Trophoblast cell (in vitro differentiated cells and primary cell): ENCODE results near the gene RAPGEF2.

Source experiments
- DNase-seq, 2 donors: peaks; one replicate each; pipeline ENCODE4 v3.0.0-alpha.2; 2016
- H2AFZ ChIP-seq: 2 replicates; pipeline ENCODE4 v1.6.1; 2013; ENCODE audit warnings: low read length, moderate library complexity, mild to moderate bottlenecking; ENCODE audit not compliant: insufficient read depth, poor library complexity
- H2AK5ac ChIP-seq: 2 replicates; pipeline ENCODE4 v1.6.1; 2013; ENCODE audit warnings: mild to moderate bottlenecking, low read length
- H2BK120ac ChIP-seq: 2 replicates; pipeline ENCODE4 v1.6.1; 2013; ENCODE audit warnings: low read length, mild to moderate bottlenecking, moderate library complexity; ENCODE audit not compliant: insufficient read depth, poor library complexity
- H2BK12ac ChIP-seq: 2 replicates; pipeline ENCODE4 v1.6.1; 2013; ENCODE audit warnings: mild to moderate bottlenecking, low read length, moderate library complexity
- H2BK5ac ChIP-seq: 2 replicates; pipeline ENCODE4 v1.6.1; 2013; ENCODE audit warnings: low read length, low read depth, moderate library complexity, mild to moderate bottlenecking; ENCODE audit not compliant: poor library complexity
- H3K14ac ChIP-seq: 2 replicates; pipeline ENCODE4 v1.6.1; 2013; ENCODE audit warnings: mild to moderate bottlenecking, low read length
- H3K18ac ChIP-seq: 2 replicates; pipeline ENCODE4 v1.6.1; 2013; ENCODE audit warnings: mild to moderate bottlenecking, low read length
- H3K23ac ChIP-seq: 2 replicates; pipeline ENCODE4 v1.6.1; 2013; ENCODE audit warnings: low read length
- H3K27ac ChIP-seq: 2 replicates; pipeline ENCODE4 v1.5.1; 2013; ENCODE audit warnings: low read depth, mild to moderate bottlenecking, inconsistent platforms, low read length, moderate library complexity
- H3K27me3 ChIP-seq: 2 replicates; pipeline ENCODE4 v1.6.1; 2013; ENCODE audit warnings: inconsistent platforms, mild to moderate bottlenecking, low read length, moderate library complexity; ENCODE audit not compliant: insufficient read depth
- H3K36me3 ChIP-seq, 2 experiments: 1 replicate in 1 of 2; 2 replicates in 1 of 2; pipeline ENCODE4 v1.6.1; 2013; ENCODE audit warnings: low read length in 2 of 2, mild to moderate bottlenecking in 2 of 2, moderate library complexity in 1 of 2; ENCODE audit not compliant: insufficient read depth in 2 of 2, control insufficient read depth in 1 of 2
- H3K4ac ChIP-seq: 2 replicates; pipeline ENCODE4 v1.6.1; 2013; ENCODE audit warnings: low read depth, mild to moderate bottlenecking, low read length, moderate library complexity
- H3K4me1 ChIP-seq, 2 experiments: 1 replicate in 1 of 2; 2 replicates in 1 of 2; pipeline ENCODE4 v1.6.1; 2013; ENCODE audit warnings: low read length in 2 of 2, mild to moderate bottlenecking in 2 of 2, moderate library complexity in 1 of 2; ENCODE audit not compliant: insufficient read depth in 2 of 2, control insufficient read depth in 1 of 2
- H3K4me2 ChIP-seq: 2 replicates; pipeline ENCODE4 v1.6.1; 2013; ENCODE audit warnings: inconsistent platforms, mild to moderate bottlenecking, low read length, moderate library complexity
- H3K4me3 ChIP-seq: 2 replicates; pipeline ENCODE4 v1.5.1; 2013; ENCODE audit warnings: mild to moderate bottlenecking, low read depth, low read length, inconsistent platforms
- H3K79me1 ChIP-seq: one replicate; pipeline ENCODE4 v1.6.1; 2013; ENCODE audit warnings: low read length
- H3K79me2 ChIP-seq: 2 replicates; pipeline ENCODE4 v1.6.1; 2013; ENCODE audit warnings: low read length, mild to moderate bottlenecking; ENCODE audit not compliant: control insufficient read depth, insufficient read depth, poor library complexity
- H3K9ac ChIP-seq: 2 replicates; pipeline ENCODE4 v1.6.1; 2013; ENCODE audit warnings: mild to moderate bottlenecking, low read length
- H3K9me3 ChIP-seq: 2 replicates; pipeline ENCODE4 v1.6.1; 2013; ENCODE audit warnings: low read depth, mild to moderate bottlenecking, control low read depth, inconsistent platforms, low read length; ENCODE audit not compliant: insufficient read depth
- H4K12ac ChIP-seq: 2 replicates; pipeline ENCODE4 v1.6.1; 2013; ENCODE audit warnings: low read depth, mild to moderate bottlenecking, low read length, moderate library complexity
- H4K8ac ChIP-seq: 2 replicates; pipeline ENCODE4 v1.6.1; 2013; ENCODE audit warnings: low read depth, mild to moderate bottlenecking, low read length, moderate library complexity
- H4K91ac ChIP-seq: one replicate; pipeline ENCODE4 v1.6.1; 2013; ENCODE audit warnings: low read depth, mild to moderate bottlenecking, low read length, moderate library complexity
- WGBS: extraction: QIAGEN DNeasy Blood & Tissue Kit; methylation state at CpG from one replicate; pipeline ENCODE4 v1.1.7; 2013; ENCODE audit warnings: missing lambda C conversion rate; ENCODE audit not compliant: insufficient read length, insufficient coverage; ENCODE audit errors: extremely low coverage; 5-methylcytosine and 5-hydroxymethylcytosine counted together

The RAPGEF2 gene

DNA sequence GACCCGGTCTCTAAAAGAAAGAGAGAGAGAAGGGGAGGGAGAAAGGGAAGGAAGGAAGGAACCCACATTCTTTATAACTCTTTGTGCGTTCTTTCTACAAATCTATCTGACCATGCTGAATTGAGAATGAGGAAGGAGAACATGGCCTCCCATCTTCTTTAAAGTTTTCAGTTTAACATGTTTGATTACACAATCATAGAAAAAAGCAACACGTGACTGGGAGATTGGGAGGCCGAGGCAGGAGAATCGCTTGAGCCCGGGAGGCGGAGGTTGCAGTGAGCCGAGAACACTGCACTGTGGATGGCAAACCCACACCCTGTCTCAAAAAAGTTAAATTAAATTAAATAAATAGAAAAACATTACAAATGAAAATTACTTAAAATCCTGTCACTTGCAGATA is 254.5 kb downstream of the RAPGEF2 start:
- no peak overlapping the region for H3K4me3 ChIP-seq
- no peak overlapping the region for H3K4ac ChIP-seq
- no peak overlapping the region for H2BK120ac ChIP-seq
- no peak overlapping the region for H3K18ac ChIP-seq
- H3K14ac ChIP-seq, result no peak overlapping the region
- no peak overlapping the region for H4K91ac ChIP-seq
- peaks cover 19 to 31% of the 10 kb centered on the region in 2 experiments for H3K36me3 ChIP-seq
- H3K79me1 ChIP-seq, result no peaks in the 10 kb centered on the region
- no peak overlapping the region for H4K8ac ChIP-seq
- H3K4me2 ChIP-seq, result no peak overlapping the region
- no peaks in the 10 kb centered on the region for H3K4me1 ChIP-seq
- no peak overlapping the region for H2AK5ac ChIP-seq
- H2BK5ac ChIP-seq, result no peak overlapping the region
- no peak for DNase-seq
- no peak overlapping the region for H3K27ac ChIP-seq
- H2BK12ac ChIP-seq, result no peak overlapping the region
- no peaks in the 10 kb centered on the region for H3K9me3 ChIP-seq
- H3K23ac ChIP-seq, result no peak overlapping the region
- no peak overlapping the region for H4K12ac ChIP-seq
- no peaks in the 10 kb centered on the region for H3K27me3 ChIP-seq
- no peaks in the 10 kb centered on the region for H3K79me2 ChIP-seq
- WGBS, result no CpG with 5 or more reads among the region's 8 CpGs
- no peak overlapping the region for H3K9ac ChIP-seq
- H2AFZ ChIP-seq, result no peak overlapping the region

DNA sequence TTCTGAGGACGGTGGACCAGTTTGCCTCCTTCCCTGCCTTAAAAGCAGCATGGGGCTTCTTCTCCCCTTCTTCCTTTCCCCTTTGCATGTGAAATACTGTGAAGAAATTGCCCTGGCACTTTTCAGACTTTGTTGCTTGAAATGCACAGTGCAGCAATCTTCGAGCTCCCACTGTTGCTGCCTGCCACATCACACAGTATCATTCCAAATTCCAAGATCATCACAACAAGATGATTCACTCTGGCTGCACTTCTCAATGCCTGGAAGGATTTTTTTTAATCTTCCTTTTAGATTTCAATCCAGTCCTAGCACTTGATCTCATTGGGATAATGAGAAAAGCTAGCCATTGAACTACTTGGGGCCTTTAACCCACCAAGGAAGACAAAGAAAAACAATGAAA is 255.3 kb downstream of the RAPGEF2 start:
- Histone ChIP-seq H2BK120ac (no peak overlapping the region), H2BK12ac (no peak overlapping the region), H3K4me2 (no peak overlapping the region), H3K36me3 (peaks cover 19 to 30% of the 10 kb centered on the region in 2 experiments), H3K27ac (no peak overlapping the region), H3K4me3 (no peak overlapping the region), H3K23ac (no peak overlapping the region), H3K14ac (no peak overlapping the region), H3K79me1 (no peaks in the 10 kb centered on the region), H3K4ac (no peak overlapping the region), H3K18ac (no peak overlapping the region), H3K79me2 (no peaks in the 10 kb centered on the region), H3K27me3 (no peaks in the 10 kb centered on the region), H2BK5ac (no peak overlapping the region), H4K91ac (no peak overlapping the region), H2AFZ (no peak overlapping the region), H3K9me3 (no peaks in the 10 kb centered on the region), H3K9ac (no peak overlapping the region), H4K12ac (no peak overlapping the region), H2AK5ac (no peak overlapping the region), H4K8ac (no peak overlapping the region), H3K4me1 (no peaks in the 10 kb centered on the region)
- DNase-seq, result no peak
- WGBS, result no CpG with 5 or more reads among the region's 2 CpGs

DNA sequence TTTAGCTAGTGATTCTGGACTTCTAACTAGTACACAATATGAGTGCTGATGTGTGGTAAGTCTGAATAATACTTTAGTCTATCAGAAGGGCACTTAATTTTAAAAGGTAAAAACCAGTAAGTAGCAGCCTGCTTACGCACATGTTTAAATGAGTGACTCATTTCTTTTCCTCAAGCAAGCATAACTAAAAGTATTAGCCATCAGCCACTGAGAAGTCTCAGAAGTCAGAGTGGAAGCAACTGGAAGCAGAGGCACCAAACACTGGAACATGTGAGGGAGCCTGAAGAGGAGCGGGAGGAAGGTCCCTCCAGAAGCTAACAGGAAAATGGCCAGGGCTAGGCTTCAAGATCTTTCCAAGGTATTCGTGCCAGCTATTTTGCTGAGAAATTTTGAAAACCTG is 257.7 kb downstream of the RAPGEF2 start:
- no peak overlapping the region for H2BK12ac ChIP-seq
- H3K79me2 ChIP-seq, result no peaks in the 10 kb centered on the region
- no peak overlapping the region for H4K8ac ChIP-seq
- no peak overlapping the region for H3K27ac ChIP-seq
- H3K27me3 ChIP-seq, result no peaks in the 10 kb centered on the region
- no peak overlapping the region for H2AK5ac ChIP-seq
- no peaks in the 10 kb centered on the region for H3K79me1 ChIP-seq
- no peaks in the 10 kb centered on the region for H3K4me1 ChIP-seq
- no peak overlapping the region for H4K12ac ChIP-seq
- H3K4me3 ChIP-seq, result no peak overlapping the region
- H3K4me2 ChIP-seq, result no peak overlapping the region
- H3K14ac ChIP-seq, result no peak overlapping the region
- WGBS, result no CpG with 5 or more reads among the region's 3 CpGs
- H2BK5ac ChIP-seq, result no peak overlapping the region
- H3K23ac ChIP-seq, result no peak overlapping the region
- no peak for DNase-seq
- no peak overlapping the region for H2AFZ ChIP-seq
- H3K4ac ChIP-seq, result no peak overlapping the region
- no peaks in the 10 kb centered on the region for H3K9me3 ChIP-seq
- H3K18ac ChIP-seq, result no peak overlapping the region
- no peak overlapping the region for H2BK120ac ChIP-seq
- H4K91ac ChIP-seq, result no peak overlapping the region
- no peak overlapping the region for H3K9ac ChIP-seq
- peaks cover 14 to 24% of the 10 kb centered on the region in 2 experiments for H3K36me3 ChIP-seq

DNA sequence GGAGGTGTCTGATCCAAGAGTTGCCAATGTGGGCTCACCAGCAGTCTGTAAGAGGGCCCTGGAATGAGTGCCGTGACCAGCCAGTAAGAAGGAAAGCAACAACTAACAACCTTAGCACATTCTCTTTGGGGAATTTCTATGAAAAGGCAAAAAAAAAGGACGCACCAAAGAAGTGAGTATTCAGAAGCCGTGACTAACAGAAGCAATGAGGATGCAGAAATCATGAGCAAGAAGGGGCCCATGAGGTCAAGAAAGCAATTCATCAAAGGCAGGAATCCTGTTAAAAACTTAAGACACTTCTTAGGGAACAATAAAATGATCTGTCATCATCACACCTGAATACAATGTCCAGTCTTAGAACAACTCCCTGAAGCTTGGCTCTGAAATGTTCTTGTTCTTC is 260.5 kb downstream of the RAPGEF2 start:
- no peak overlapping the region for H3K27ac ChIP-seq
- H3K79me2 ChIP-seq, result no peaks in the 10 kb centered on the region
- no peak overlapping the region for H3K4me2 ChIP-seq
- H3K36me3 ChIP-seq, result peaks cover 4 to 12% of the 10 kb centered on the region in 2 experiments
- H2BK12ac ChIP-seq, result no peak overlapping the region
- peaks cover 0 to 2% of the 10 kb centered on the region in 2 experiments for H3K4me1 ChIP-seq
- no peak overlapping the region for H3K4ac ChIP-seq
- H2AFZ ChIP-seq, result no peak overlapping the region
- no peak overlapping the region for H3K9ac ChIP-seq
- H4K91ac ChIP-seq, result no peak overlapping the region
- H2BK5ac ChIP-seq, result no peak overlapping the region
- H4K12ac ChIP-seq, result no peak overlapping the region
- H3K4me3 ChIP-seq, result no peak overlapping the region
- no peak overlapping the region for H3K18ac ChIP-seq
- H2AK5ac ChIP-seq, result no peak overlapping the region
- no peak for DNase-seq
- no peak overlapping the region for H3K14ac ChIP-seq
- H2BK120ac ChIP-seq, result no peak overlapping the region
- no peaks in the 10 kb centered on the region for H3K27me3 ChIP-seq
- no CpG with 5 or more reads among the region's 3 CpGs for WGBS
- no peak overlapping the region for H4K8ac ChIP-seq
- no peak overlapping the region for H3K23ac ChIP-seq
- H3K79me1 ChIP-seq, result no peaks in the 10 kb centered on the region
- no peaks in the 10 kb centered on the region for H3K9me3 ChIP-seq
